HG02970 (cell line): ENCODE measurements around the gene LIMS2.

Source experiments
- ATAC-seq: cut with Tn5 transposase; IDR thresholded peaks from one replicate; pipeline ENCODE4 v1.9.1; 2021; ENCODE audit warnings: mild to moderate bottlenecking, moderate library complexity, moderate number of reproducible peaks; ENCODE audit not compliant: unreplicated experiment, low FRiP score

The LIMS2 gene

DNA sequence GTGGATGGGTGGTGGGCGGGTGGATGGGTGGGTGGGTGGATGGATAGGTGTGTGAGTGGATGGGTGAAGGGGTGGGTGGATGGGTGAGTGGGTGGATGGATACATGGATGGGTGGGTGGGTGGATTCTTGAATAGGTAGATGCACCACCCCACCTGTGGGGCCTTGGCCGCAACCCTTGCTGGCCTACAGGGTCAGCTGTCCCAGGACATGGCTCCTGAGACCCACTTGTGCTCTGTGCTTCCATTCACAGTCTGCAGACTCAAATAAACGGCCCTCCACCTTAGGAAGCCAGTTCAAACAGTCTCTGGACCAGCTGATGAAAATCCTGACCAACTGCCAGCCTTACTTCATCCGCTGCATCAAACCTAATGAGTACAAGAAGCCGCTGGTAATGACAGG lies 85.5 kb downstream of the LIMS2 start:
- ATAC-seq, result no peak

- ATAC-seq, result no peak
These were observed 86.0 kb downstream of the LIMS2 start for GRCh38 chr2:127589358-127589757.
